Kidney (tissue), 14 donors: ENCODE measurements around the gene PLXNA2. TPM values are rescaled to one million over a fixed set of nuclear protein-coding genes. Genes with fewer than 3 reads are reported as not detected.
A peak's percentile ranks its signal among the peaks of the same experiment; 100 is the strongest.

Experiments used
- DNase-seq, 5 donors: peaks; one replicate each; pipeline ENCODE4 v3.0.0-alpha.2; 2013 to 2020
- FAIRE-seq: peaks from 2 replicates; lab custom pipeline; 2012; peaks lifted over from hg19 to GRCh38; lab: Jason Lieb, UNC
- H3K27ac ChIP-seq, 2 donors: one replicate each; pipeline ENCODE4 v1.7.0; 2013; ENCODE audit warnings: low read depth in 2 of 2, low read length in 2 of 2, inconsistent platforms in 1 of 2
- H3K27me3 ChIP-seq: one replicate; pipeline ENCODE4 v1.7.1; 2013; ENCODE audit warnings: low read length, inconsistent platforms; ENCODE audit not compliant: control insufficient read depth, insufficient read depth
- H3K36me3 ChIP-seq, 3 donors: one replicate each; pipeline versions ENCODE4 v1.7.0 to v1.7.1; 2013; ENCODE audit warnings: low read length in 3 of 3, control low read depth in 1 of 3, inconsistent platforms in 1 of 3; ENCODE audit not compliant: insufficient read depth in 3 of 3, control insufficient read depth in 2 of 3
- H3K4me1 ChIP-seq, 3 donors: one replicate each; pipeline versions ENCODE4 v1.7.0 to v1.7.1; 2013; ENCODE audit warnings: low read length in 3 of 3, inconsistent platforms in 1 of 3, low read depth in 1 of 3; ENCODE audit not compliant: control insufficient read depth in 2 of 3, insufficient read depth in 2 of 3
- H3K4me3 ChIP-seq, 3 donors: one replicate each; pipeline versions ENCODE4 v1.7.0 to v1.8.1; 2013; ENCODE audit warnings: low read length in 3 of 3, control low read depth in 1 of 3, inconsistent platforms in 1 of 3
- H3K9ac ChIP-seq, 3 donors: one replicate each; pipeline versions ENCODE4 v1.7.0 to v1.7.1; 2013; ENCODE audit warnings: low read length in 3 of 3, control low read depth in 1 of 3, inconsistent platforms in 1 of 3
- H3K9me3 ChIP-seq, 3 donors: one replicate each; pipeline versions ENCODE4 v1.7.0 to v1.7.1; 2013; ENCODE audit warnings: low read length in 3 of 3, control low read depth in 1 of 3, inconsistent platforms in 1 of 3; ENCODE audit not compliant: control insufficient read depth in 2 of 3, insufficient read depth in 1 of 3
- intact Hi-C: fragments of 100-400 bp; cut with DNase I; formaldehyde crosslinking; loops from one replicate; pipeline ENCODE4 v1.11.1; 2022
- polyA plus RNA-seq: library from polyadenylated mRNA; stranded (reverse); fragments of 350-450 nt; fragmentation: Illumina TruSeq; extraction: RNeasy Lipid Tissue Mini Kit (QIAGEN cat#74804); gene quantifications from one replicate; pipeline ENCODE4 v1.2.3, GENCODE V29; 2014; ENCODE audit warnings: low read depth, low replicate concordance; ENCODE audit not compliant: insufficient read depth
- total RNA-seq: library from RNA; stranded (reverse); fragmentation: NEBNext Ultra II Directional; extraction: Animal tissue kit (Norgen Biotek cat#: 25700); gene quantifications from one replicate; pipeline ENCODE4 v1.2.1, GENCODE V29; 2021
- TF ChIP-seq, protein P1 (sequence below): IDR thresholded peaks from 3 replicates; pipeline ENCODE4 v1.5.1; 2012; ENCODE audit warnings: mild to moderate bottlenecking, moderate library complexity, borderline replicate concordance; ENCODE audit not compliant: insufficient read depth; ENCODE audit errors: extremely low read depth
- donor health status: control.
- donor health status: control.
- donor health status: control.
- donor health status: control.
- donor health status: control.
- donor health status: DM: yes; HTN: yes; CAD: no.
- donor health status: Normal renal cell carcinoma (clear cell type).

Gene PLXNA2
- total and polyA plus RNA-seq, 2 donors from 2014 or later, result 2.4 to 27.9 TPM

DNA sequence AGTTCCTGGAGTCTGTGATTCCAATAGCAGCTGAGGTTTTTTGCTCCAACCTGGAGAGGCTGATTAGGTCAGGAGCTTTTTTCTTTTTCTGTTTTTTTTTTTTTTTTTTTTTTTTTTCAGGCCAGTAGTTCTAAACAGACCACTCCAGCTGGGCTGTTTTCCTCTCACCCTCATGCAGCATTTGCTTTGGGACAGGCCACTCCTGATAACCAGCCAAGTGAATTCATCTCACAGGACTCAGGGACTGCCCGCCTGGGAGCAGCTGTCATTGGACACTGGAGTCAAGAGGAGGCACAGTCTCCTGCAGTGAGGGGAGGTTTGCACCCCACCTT lies 22.9 kb downstream of the PLXNA2 start:
- Histone ChIP-seq H3K9ac (no peak overlapping the region), H3K27me3 (no peaks in the 10 kb centered on the region), H3K4me1 (peaks cover 0 to 18% (median 14%) of the 10 kb centered on the region in 3 donors), H3K27ac (no peak overlapping the region), H3K36me3 (peaks cover 0 to 5% (median 3%) of the 10 kb centered on the region in 3 donors), H3K9me3 (no peaks in the 10 kb centered on the region), H3K4me3 (no peak overlapping the region)
- TF ChIP-seq, protein P1, sequence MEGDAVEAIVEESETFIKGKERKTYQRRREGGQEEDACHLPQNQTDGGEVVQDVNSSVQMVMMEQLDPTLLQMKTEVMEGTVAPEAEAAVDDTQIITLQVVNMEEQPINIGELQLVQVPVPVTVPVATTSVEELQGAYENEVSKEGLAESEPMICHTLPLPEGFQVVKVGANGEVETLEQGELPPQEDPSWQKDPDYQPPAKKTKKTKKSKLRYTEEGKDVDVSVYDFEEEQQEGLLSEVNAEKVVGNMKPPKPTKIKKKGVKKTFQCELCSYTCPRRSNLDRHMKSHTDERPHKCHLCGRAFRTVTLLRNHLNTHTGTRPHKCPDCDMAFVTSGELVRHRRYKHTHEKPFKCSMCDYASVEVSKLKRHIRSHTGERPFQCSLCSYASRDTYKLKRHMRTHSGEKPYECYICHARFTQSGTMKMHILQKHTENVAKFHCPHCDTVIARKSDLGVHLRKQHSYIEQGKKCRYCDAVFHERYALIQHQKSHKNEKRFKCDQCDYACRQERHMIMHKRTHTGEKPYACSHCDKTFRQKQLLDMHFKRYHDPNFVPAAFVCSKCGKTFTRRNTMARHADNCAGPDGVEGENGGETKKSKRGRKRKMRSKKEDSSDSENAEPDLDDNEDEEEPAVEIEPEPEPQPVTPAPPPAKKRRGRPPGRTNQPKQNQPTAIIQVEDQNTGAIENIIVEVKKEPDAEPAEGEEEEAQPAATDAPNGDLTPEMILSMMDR, result no peak
- intact Hi-C loops, result no loop called here
- FAIRE-seq (no peak), DNase-seq (no peak)

- H3K9me3 ChIP-seq, result no peaks in the 10 kb centered on the region
- H3K9ac ChIP-seq, result no peak overlapping the region
- FAIRE-seq, result no peak
- no peak overlapping the region for H3K4me3 ChIP-seq
- DNase-seq, result peak in 2 of 5 donors; percentile 53 to 88
- intact Hi-C loops, result no loop called here
- no peaks in the 10 kb centered on the region for H3K27me3 ChIP-seq
- TF ChIP-seq, protein P1, result no peak
- H3K36me3 ChIP-seq, result peaks cover 0 to 8% (median 5%) of the 10 kb centered on the region in 3 donors
- H3K27ac ChIP-seq, result peak overlapping the region in 1 of 2 donors; percentile 73
- H3K4me1 ChIP-seq, result peaks cover 0 to 18% (median 14%) of the 10 kb centered on the region in 3 donors
These were observed 24.4 kb downstream of the PLXNA2 start for GRCh38 chr1:208219659-208220282.

DNA sequence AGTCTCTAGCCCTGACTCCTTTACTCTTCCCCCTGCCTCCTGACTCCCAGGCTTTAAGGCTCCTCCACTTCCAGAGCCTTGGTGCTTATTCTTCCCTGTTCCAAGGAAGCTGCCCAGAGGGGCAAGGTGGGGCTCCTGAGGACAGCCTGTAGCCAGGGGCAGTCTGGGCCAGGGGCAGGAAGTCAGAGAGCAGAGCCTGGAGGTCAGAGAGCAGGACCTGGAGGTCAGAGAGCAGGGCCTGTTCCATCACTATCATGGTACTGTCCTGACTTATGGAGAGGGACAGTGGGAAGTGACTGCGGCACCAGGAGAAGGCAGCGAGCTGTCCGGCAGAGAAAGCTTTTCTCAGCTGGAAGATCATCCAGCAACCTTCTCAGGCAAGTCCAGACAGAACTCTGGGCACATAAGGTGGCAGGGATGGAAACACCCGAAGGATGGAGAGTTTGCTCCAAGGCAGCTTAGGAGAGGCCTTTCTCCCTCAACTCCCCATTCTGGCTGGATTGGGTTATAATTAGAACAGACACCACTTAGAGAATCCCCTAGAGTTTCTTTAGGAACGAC lies 25.0 kb downstream of the PLXNA2 start:
- Histone ChIP-seq H3K4me1 (peaks cover 0 to 18% (median 14%) of the 10 kb centered on the region in 3 donors), H3K27ac (peak overlapping the region in 1 of 2 donors; percentile 73), H3K36me3 (peaks cover 0 to 8% (median 5%) of the 10 kb centered on the region in 3 donors), H3K4me3 (no peak overlapping the region), H3K9me3 (no peaks in the 10 kb centered on the region), H3K27me3 (no peaks in the 10 kb centered on the region), H3K9ac (no peak overlapping the region)
- DNase-seq (no peak), FAIRE-seq (no peak)
- TF ChIP-seq, protein P1, result no peak
- intact Hi-C loops, result no loop called here
